HepG2 (cell line): ENCODE data around the gene MPP3. TPM values are rescaled to one million over a fixed set of nuclear protein-coding genes. Genes with fewer than 3 reads are reported as not detected.

Experiments
- ATAC-seq: fragments of 200-7000 bp; cut with Tn5 transposase; 3 replicates; pipeline ENCODE4 v1.9.1; 2020; ENCODE audit warnings: mild to moderate bottlenecking, moderate library complexity
- BruUV-seq: library from RNA; stranded (reverse); fragments of 400-500 nt; replicated peaks from 2 replicates; lab custom pipeline; 2021; lab: Mats Ljungman, UMichigan
- CTCF ChIA-PET: fragments of 300-600 bp; formaldehyde crosslinking; extraction: SDS; loops from one replicate; lab custom pipeline; 2021; ENCODE audit warnings: low total read pairs, inconsistent platforms, low intra/inter-chr PET ratio; lab: Yijun Ruan, JAX
- POLR2A ChIA-PET: fragments of 350-600 bp; sonication (Branson Sonifier 250); formaldehyde crosslinking; loops from one replicate; lab custom pipeline; 2020; ENCODE audit warnings: antibody characterized with exemption, inconsistent platforms; lab: Yijun Ruan, JAX
- DNase-seq: peaks from one replicate; pipeline ENCODE4 v3.0.0-alpha.2; 2015; ENCODE audit warnings: low spot score
- FAIRE-seq: peaks from 3 replicates; lab custom pipeline; 2011; peaks lifted over from hg19 to GRCh38; lab: Jason Lieb, UNC
- H2AFZ ChIP-seq: one replicate; pipeline ENCODE4 v1.6.1; 2011; ENCODE audit warnings: low read length, inconsistent platforms
- H3K27ac ChIP-seq: fragments of 300-600 bp; 3 replicates; pipeline ENCODE4 v1.8.0; 2011; ENCODE audit warnings: mixed run types, mild to moderate bottlenecking, mixed read lengths, low read length, inconsistent platforms; ENCODE audit not compliant: insufficient read depth; ENCODE audit errors: extremely low read length
- H3K27me3 ChIP-seq, 2 experiments: fragments of 200-600 bp in 1 of 2; 2 replicates in 1 of 2; 3 replicates in 1 of 2; pipeline versions ENCODE4 v1.6.0 to v1.8.0; 2011; ENCODE audit warnings: low read length in 2 of 2, mild to moderate bottlenecking in 2 of 2, moderate library complexity in 2 of 2, inconsistent platforms in 1 of 2; ENCODE audit not compliant: insufficient read depth in 2 of 2, control insufficient read depth in 1 of 2
- H3K36me3 ChIP-seq, 2 experiments: fragments of 200-600 bp in 1 of 2; replicated peaks in 1 of 2; 2 replicates in 1 of 2; 3 replicates in 1 of 2; pipeline versions ENCODE4 v1.5.1 to v1.8.0; 2011; ENCODE audit warnings: low read length in 2 of 2, inconsistent platforms in 1 of 2; ENCODE audit not compliant: insufficient read depth in 2 of 2, control insufficient read depth in 1 of 2
- H3K4me1 ChIP-seq: 2 replicates; pipeline ENCODE4 v1.5.1; 2012; ENCODE audit warnings: low read length, inconsistent platforms; ENCODE audit not compliant: insufficient read depth
- H3K4me2 ChIP-seq: 2 replicates; pipeline ENCODE4 v1.6.0; 2011; ENCODE audit warnings: low read depth, low read length, inconsistent platforms
- H3K4me3 ChIP-seq, 3 experiments: fragments of 200-600 bp in 1 of 3; sonication (generic), shearing (Covaris generic) in 1 of 3; replicated peaks in 1 of 3; 2 replicates each; pipeline ENCODE4 v1.5.1; 2011 to 2016; ENCODE audit warnings: low read length in 3 of 3, inconsistent platforms in 2 of 3, low read depth in 2 of 3, mild to moderate bottlenecking in 2 of 3, control low read depth in 1 of 3, mixed read lengths in 1 of 3; ENCODE audit not compliant: insufficient read depth in 1 of 3
- H3K79me2 ChIP-seq: one replicate; pipeline ENCODE4 v1.6.1; 2011; ENCODE audit warnings: low read length, inconsistent platforms; ENCODE audit not compliant: insufficient read depth
- H3K9ac ChIP-seq: 2 replicates; pipeline ENCODE4 v1.6.0; 2011; ENCODE audit warnings: mild to moderate bottlenecking, low read depth, low read length, inconsistent platforms; ENCODE audit not compliant: insufficient read depth
- H3K9me3 ChIP-seq: 2 replicates; pipeline ENCODE4 v1.5.1; 2012; ENCODE audit warnings: mild to moderate bottlenecking, low read length
- H4K20me1 ChIP-seq: 2 replicates; pipeline ENCODE4 v1.6.0; 2011; ENCODE audit warnings: inconsistent platforms, mild to moderate bottlenecking, low read length, moderate library complexity; ENCODE audit not compliant: insufficient read depth
- CTCF ChIP-seq: sonication (generic); formaldehyde crosslinking; IDR thresholded peaks from 2 replicates; pipeline ENCODE4 v1.5.0; 2020; ENCODE audit warnings: mild to moderate bottlenecking, missing genetic modification reagents, moderate library complexity
- GABPA ChIP-seq, 2 experiments: IDR thresholded peaks; 2 replicates each; pipeline ENCODE4 v1.6.1; 2011 to 2016; ENCODE audit warnings: low read depth in 2 of 2, low read length in 1 of 2, missing biosample characterization in 1 of 2, missing genetic modification characterization in 1 of 2
- MAFK ChIP-seq, 2 experiments: IDR thresholded peaks in 1 of 2; conservative IDR thresholded peaks in 1 of 2; 2 replicates each; pipeline ENCODE4 v1.6.1; 2011; ENCODE audit warnings: improper control_type of control experiment in 2 of 2, low read length in 2 of 2
- PAWR ChIP-seq: sonication (generic); formaldehyde crosslinking; IDR thresholded peaks from 2 replicates; pipeline ENCODE4 v1.4.0; 2020; ENCODE audit warnings: missing genetic modification reagents, mild to moderate bottlenecking, borderline replicate concordance
- RAD21 ChIP-seq: fragments of 450-650 bp; formaldehyde crosslinking; IDR thresholded peaks from 2 replicates; pipeline ENCODE4 v1.5.0; 2020; ENCODE audit warnings: mild to moderate bottlenecking
- RARG ChIP-seq: sonication (generic); formaldehyde crosslinking; IDR thresholded peaks from 2 replicates; pipeline ENCODE4 v1.4.0; 2020; ENCODE audit warnings: low read depth, mild to moderate bottlenecking, missing genetic modification reagents
- SIX1 ChIP-seq: sonication (generic); formaldehyde crosslinking; IDR thresholded peaks from 2 replicates; pipeline ENCODE4 v1.4.0; 2020; ENCODE audit warnings: missing genetic modification reagents, borderline replicate concordance
- TOPORS ChIP-seq: sonication (generic); formaldehyde crosslinking; IDR thresholded peaks from 2 replicates; pipeline ENCODE4 v1.8.0; 2023; ENCODE audit warnings: mild to moderate bottlenecking, missing genetic modification reagents
- ZFP82 ChIP-seq: sonication (generic); formaldehyde crosslinking; IDR thresholded peaks from 2 replicates; pipeline ENCODE4 v1.5.1; 2020; ENCODE audit warnings: mild to moderate bottlenecking, missing genetic modification reagents, borderline replicate concordance
- ZNF280D ChIP-seq: sonication (generic); formaldehyde crosslinking; IDR thresholded peaks from 2 replicates; pipeline ENCODE4 v1.5.1; 2020; ENCODE audit warnings: mild to moderate bottlenecking, missing genetic modification reagents
- ZNF3 ChIP-seq: IDR thresholded peaks from 2 replicates; pipeline ENCODE4 v1.7.0; 2017; ENCODE audit warnings: inconsistent platforms
- ZNF432 ChIP-seq: sonication (generic); formaldehyde crosslinking; IDR thresholded peaks from 2 replicates; pipeline ENCODE4 v1.5.0; 2020; ENCODE audit warnings: missing genetic modification reagents, mild to moderate bottlenecking, borderline replicate concordance
- ZNF484 ChIP-seq: sonication (generic); formaldehyde crosslinking; IDR thresholded peaks from 2 replicates; pipeline ENCODE4 v1.5.1; 2020; ENCODE audit warnings: mild to moderate bottlenecking, low read depth, missing genetic modification reagents, borderline replicate concordance
- WGBS: methylation state at CpG from one replicate; pipeline ENCODE4 v1.1.6; 2017; ENCODE audit warnings: low lambda C conversion rate; 5-methylcytosine and 5-hydroxymethylcytosine counted together
- in situ Hi-C: cut with HindIII; loops from 2 replicates; pipeline ENCODE4 v1.10.0; 2017; ENCODE audit warnings: low pct_unique_long_range_greater_than_20kb; ENCODE audit not compliant: extremely low pct_ligation_motif_present
- intact Hi-C: fragments of 100-400 bp; cut with micrococcal nuclease; formaldehyde crosslinking; loops from one replicate; pipeline ENCODE4 v1.10.0; 2022; ENCODE audit not compliant: unreplicated experiment
- polyA plus RNA-seq, 8 experiments: library from polyadenylated mRNA; depleted of rRNA in 3 of 8; stranded (reverse) in 7 of 8; unstranded in 1 of 8; fragments of >200 nt; fragmentation: Illumina TruSeq in 4 of 8; extraction: Trizol in 4 of 8; gene quantifications; 2 replicates each; pipeline versions ENCODE4 v1.2.1 to v1.2.3, GENCODE V29; 2011 to 2016; ENCODE audit warnings: low read depth in 4 of 8, missing spikeins in 1 of 8, mixed read lengths in 1 of 8; ENCODE audit not compliant: insufficient read depth in 1 of 8
- total RNA-seq, 5 experiments: library from RNA; depleted of rRNA; stranded (reverse); fragments of >200 nt; fragmentation: Illumina TruSeq; extraction: Trizol; gene quantifications; 2 replicates each; pipeline ENCODE4 v1.2.3, GENCODE V29; 2016; ENCODE audit warnings: low read depth in 1 of 5

Gene MPP3
- total and polyA plus RNA-seq, 2 of the 13 experiments (the other 11 are each of a cell fraction or from before 2014, with no cell fraction given), result 0.91 to 1.8 TPM

- intact Hi-C loops, result no loop called here
- ATAC-seq (no peak), DNase-seq (no peak), FAIRE-seq (no peak)
- Histone ChIP-seq H3K9ac (no peak overlapping the region), H4K20me1 (no peaks in the 10 kb centered on the region), H3K4me2 (no peak overlapping the region), H3K4me1 (peaks cover 12% of the 10 kb centered on the region), H3K4me3 (no peak overlapping the region), H2AFZ (no peak overlapping the region), H3K79me2 (no peaks in the 10 kb centered on the region), H3K27ac (no peak overlapping the region)
- CTCF ChIA-PET, result interaction anchor here (6.1 kb wide), 1 partner anchor 63 kb away, joined by 373 read pairs; no protein-coding TSS in a partner anchor
- no TSS peak for BruUV-seq
- WGBS, result 13% methylated on average over 6 of the region's 6 CpGs
- TF ChIP-seq SIX1 (no peak), PAWR (CRISPR knock-in tag) (no peak), CTCF (CRISPR knock-in tag) (no peak), RARG (CRISPR knock-in tag) (no peak), GABPA (IDR thresholded peaks at IDR 0.05; ENCODE audit: low read depth, low read length) (no peak), GABPA (CRISPR knock-in tag; IDR thresholded peaks at IDR 0.05; ENCODE audit: low read depth) (no peak)
- TF ChIP-seq, all 625 proteins: peak for 0
- Histone ChIP-seq H3K36me3 (no peaks in the 10 kb centered on the region), H3K27me3 (peaks cover 9 to 54% of the 10 kb centered on the region in 2 experiments; a peak in 4 of 5 replicates), H3K9me3 (no peaks in the 10 kb centered on the region)
- in situ Hi-C loops, result loop anchor here (5.0 kb wide), 1 partner anchor 181 kb away; no protein-coding TSS in a partner anchor
- POLR2A ChIA-PET, result no interaction called here
Observed at GRCh38 chr17:43758086-43758485, 74.9 kb downstream of the MPP3 start.

GRCh38 chr17:43757171-43757660 lies 75.7 kb downstream of the MPP3 start:
- CTCF ChIA-PET, result interaction anchor here (6.1 kb wide), 1 partner anchor 63 kb away, joined by 373 read pairs; no protein-coding TSS in a partner anchor
- no peaks in the 10 kb centered on the region for H3K9me3 ChIP-seq
- H3K79me2 ChIP-seq, result no peaks in the 10 kb centered on the region
- no peak overlapping the region for H3K27ac ChIP-seq
- BruUV-seq, result no TSS peak
- no peak for DNase-seq
- no peaks in the 10 kb centered on the region for H4K20me1 ChIP-seq
- no peak overlapping the region for H2AFZ ChIP-seq
- POLR2A ChIA-PET, result no interaction called here
- intact Hi-C loops (no loop called here), in situ Hi-C loops (loop anchor here (5.0 kb wide), 1 partner anchor 180 kb away; no protein-coding TSS in a partner anchor)
- H3K36me3 ChIP-seq, result no peaks in the 10 kb centered on the region
- FAIRE-seq, result no peak
- 37% methylated on average over 5 of the region's 8 CpGs for WGBS
- H3K9ac ChIP-seq, result no peak overlapping the region
- H3K27me3 ChIP-seq, result peaks cover 12 to 60% of the 10 kb centered on the region in 2 experiments
- ATAC-seq, result no peak
- H3K4me3 ChIP-seq, result no peak overlapping the region
- H3K4me2 ChIP-seq, result no peak overlapping the region
- peaks cover 12% of the 10 kb centered on the region for H3K4me1 ChIP-seq
- TF ChIP-seq ZNF280D, result no peak
- TF ChIP-seq ZNF3, result no peak
- no peak for TF ChIP-seq RAD21
- TF ChIP-seq ZFP82, result no peak
- no peak for TF ChIP-seq MAFK (conservative IDR thresholded peaks at IDR 0.05 in 1 of 2, IDR thresholded peaks at IDR 0.05 in 1 of 2; ENCODE audit: low read length in 2 of 2)
- TF ChIP-seq ZNF432 (CRISPR knock-in tag), result no peak
- TF ChIP-seq TOPORS (CRISPR knock-in tag), result no peak
- TF ChIP-seq ZNF484 (CRISPR knock-in tag), result no peak
